Hepatocyte (in vitro differentiated cells): ENCODE measurements around the gene SPTBN2. TPM values are rescaled to one million over a fixed set of nuclear protein-coding genes. Genes with fewer than 3 reads are reported as not detected.

Experiments
- DNase-seq: peaks from one replicate; pipeline ENCODE4 v3.0.0-alpha.2; 2016; ENCODE audit warnings: low spot score
- H2AFZ ChIP-seq: fragments of 200-600 bp; sonication (generic); 2 replicates; pipeline ENCODE4 v1.6.0; 2016; ENCODE audit warnings: antibody characterized with exemption, mild to moderate bottlenecking
- H3K27ac ChIP-seq: fragments of 200-600 bp; sonication (generic); 2 replicates; pipeline ENCODE4 v1.5.1; 2016; ENCODE audit warnings: mild to moderate bottlenecking
- H3K27me3 ChIP-seq: fragments of 200-600 bp; sonication (generic); 2 replicates; pipeline ENCODE4 v1.6.1; 2016
- H3K36me3 ChIP-seq: fragments of 200-600 bp; sonication (generic); replicated peaks from 2 replicates; pipeline ENCODE4 v1.5.1; 2016; ENCODE audit warnings: low read depth; ENCODE audit not compliant: insufficient read depth
- H3K4me1 ChIP-seq: fragments of 200-600 bp; sonication (generic); 2 replicates; pipeline ENCODE4 v1.5.1; 2016; ENCODE audit warnings: mild to moderate bottlenecking, moderate library complexity; ENCODE audit not compliant: insufficient read depth
- H3K4me2 ChIP-seq: fragments of 200-600 bp; sonication (generic); 2 replicates; pipeline ENCODE4 v1.6.0; 2016
- H3K4me3 ChIP-seq: fragments of 200-600 bp; sonication (generic); 2 replicates; pipeline ENCODE4 v1.5.1; 2016; ENCODE audit warnings: mild to moderate bottlenecking
- H3K79me2 ChIP-seq: fragments of 200-600 bp; sonication (generic); 2 replicates; pipeline ENCODE4 v1.6.0; 2017; ENCODE audit warnings: mild to moderate bottlenecking
- H3K9me2 ChIP-seq: fragments of 200-600 bp; sonication (generic); replicated peaks from 2 replicates; pipeline ENCODE4 v1.6.0; 2017; ENCODE audit warnings: mild to moderate bottlenecking; ENCODE audit not compliant: insufficient read depth
- H3K9me3 ChIP-seq: fragments of 200-600 bp; sonication (generic); 2 replicates; pipeline ENCODE4 v1.5.1; 2016; ENCODE audit warnings: low read depth, mild to moderate bottlenecking
- H4K20me1 ChIP-seq: fragments of 200-600 bp; sonication (generic); 2 replicates; pipeline ENCODE4 v1.6.0; 2016; ENCODE audit warnings: mild to moderate bottlenecking; ENCODE audit not compliant: insufficient read depth, poor library complexity, severe bottlenecking
- CTCF ChIP-seq: fragments of 200-600 bp; sonication (generic); IDR thresholded peaks from 2 replicates; pipeline ENCODE4 v1.5.1; 2016; ENCODE audit warnings: antibody characterized with exemption, mild to moderate bottlenecking; ENCODE audit not compliant: poor library complexity
- EZH2 ChIP-seq: fragments of 200-600 bp; sonication (generic); IDR thresholded peaks from 2 replicates; pipeline ENCODE4 v1.6.1; 2016; ENCODE audit warnings: antibody characterized with exemption, mild to moderate bottlenecking, borderline replicate concordance
- EZH2phosphoT487 ChIP-seq: fragments of 200-600 bp; sonication (generic); IDR thresholded peaks from one replicate; pipeline ENCODE4 v1.6.1; 2018; ENCODE audit warnings: antibody characterized with exemption, mild to moderate bottlenecking, low read depth, moderate library complexity; ENCODE audit not compliant: unreplicated experiment, severe bottlenecking
- WGBS: methylation state at CpG from one replicate; pipeline ENCODE4 v1.1.6; 2016; ENCODE audit warnings: low lambda C conversion rate; ENCODE audit errors: missing lambda C conversion rate; 5-methylcytosine and 5-hydroxymethylcytosine counted together
- polyA plus RNA-seq: library from polyadenylated mRNA; unstranded; fragments of >200 nt; fragmentation: Nextera tagmentation; extraction: Ambion mirVana; gene quantifications from 2 replicates; pipeline ENCODE4 v1.2.1, GENCODE V29; 2016
- total RNA-seq: library from RNA; depleted of rRNA; stranded (reverse); fragments of >200 nt; gene quantifications from 2 replicates; pipeline ENCODE4 v1.2.3, GENCODE V29; 2014

Gene SPTBN2
- total and polyA plus RNA-seq, 2 experiments from 2014 or later = 152 to 177 TPM

GRCh38 chr11:66700742-66701141, 28.3 kb downstream of the SPTBN2 start:
- 100% methylated on average over 17 of the region's 27 CpGs for WGBS
- no peaks in the 10 kb centered on the region for H3K9me2 ChIP-seq
- DNase-seq = no peak

GRCh38 chr11:66700337-66700736, 28.7 kb downstream of the SPTBN2 start:
- Histone ChIP-seq H3K27me3 (no peaks in the 10 kb centered on the region), H3K27ac (no peak overlapping the region), H3K9me3 (no peaks in the 10 kb centered on the region), H4K20me1 (no peaks in the 10 kb centered on the region), H3K79me2 (no peaks in the 10 kb centered on the region), H3K36me3 (no peaks in the 10 kb centered on the region), H3K4me1 (no peaks in the 10 kb centered on the region), H2AFZ (no peak overlapping the region), H3K9me2 (no peaks in the 10 kb centered on the region), H3K4me3 (no peak overlapping the region), H3K4me2 (no peak overlapping the region)
- no peak for DNase-seq
- TF ChIP-seq EZH2 (no peak), EZH2phosphoT487 (no peak), CTCF (no peak)
- 93% methylated on average over 15 of the region's 15 CpGs for WGBS

More at GRCh38 chr11:66700742-66701141, 28.3 kb downstream of the SPTBN2 start:
- Histone ChIP-seq H3K27me3 (no peaks in the 10 kb centered on the region), H3K36me3 (no peaks in the 10 kb centered on the region), H3K79me2 (no peaks in the 10 kb centered on the region), H3K9me3 (no peaks in the 10 kb centered on the region), H3K4me1 (no peaks in the 10 kb centered on the region), H4K20me1 (no peaks in the 10 kb centered on the region), H3K4me3 (no peak overlapping the region), H2AFZ (no peak overlapping the region), H3K27ac (no peak overlapping the region), H3K4me2 (no peak overlapping the region)
- TF ChIP-seq CTCF (no peak), EZH2 (no peak), EZH2phosphoT487 (no peak)

GRCh38 chr11:66698491-66698890, 30.5 kb downstream of the SPTBN2 start:
- Histone ChIP-seq H3K9me2 (no peaks in the 10 kb centered on the region), H3K27ac (no peak overlapping the region), H3K4me2 (no peak overlapping the region), H3K4me3 (no peak overlapping the region), H3K79me2 (no peaks in the 10 kb centered on the region), H2AFZ (no peak overlapping the region), H3K27me3 (no peaks in the 10 kb centered on the region), H4K20me1 (no peaks in the 10 kb centered on the region), H3K9me3 (no peaks in the 10 kb centered on the region), H3K36me3 (no peaks in the 10 kb centered on the region), H3K4me1 (no peaks in the 10 kb centered on the region)
- 95% methylated on average over 9 of the region's 9 CpGs for WGBS
- DNase-seq = no peak
- TF ChIP-seq EZH2phosphoT487 (no peak), CTCF (no peak), EZH2 (no peak)

GRCh38 chr11:66697988-66698387, 31.0 kb downstream of the SPTBN2 start:
- Histone ChIP-seq H3K27ac (no peak overlapping the region), H3K4me2 (no peak overlapping the region), H2AFZ (no peak overlapping the region), H3K9me2 (no peaks in the 10 kb centered on the region), H3K36me3 (no peaks in the 10 kb centered on the region), H3K79me2 (no peaks in the 10 kb centered on the region), H4K20me1 (no peaks in the 10 kb centered on the region), H3K9me3 (no peaks in the 10 kb centered on the region), H3K27me3 (no peaks in the 10 kb centered on the region), H3K4me1 (no peaks in the 10 kb centered on the region), H3K4me3 (no peak overlapping the region)
- DNase-seq = no peak
- 98% methylated on average over 6 of the region's 6 CpGs for WGBS
- TF ChIP-seq EZH2 (no peak), EZH2phosphoT487 (no peak), CTCF (no peak)
